Measurements from ENCODE around the gene S100PBP.

GRCh38 chr1:32888134-32888533 is 70.7 kb downstream of the S100PBP start:
- TF ChIP-seq CTCF (IDR thresholded peaks at IDR 0.05) (no peak), POLR2A (IDR thresholded peaks at IDR 0.05) (no peak)
